OCI-LY7 (cell line): Measurements from ENCODE around the gene AGBL4. TPM values are rescaled to one million over a fixed set of nuclear protein-coding genes. Genes with fewer than 3 reads are reported as not detected.

ENCODE experiments used
- BruUV-seq: library from RNA; stranded (reverse); fragments of 400-500 nt; replicated peaks from 2 replicates; lab custom pipeline; 2021; lab: Mats Ljungman, UMichigan
- CTCF ChIA-PET: fragments of 300-600 bp; sonication (Branson Sonifier 250); formaldehyde crosslinking; loops from one replicate; lab custom pipeline; 2022; ENCODE audit warnings: antibody characterized with exemption; ENCODE audit not compliant: unreplicated experiment; lab: Charles Lee
- POLR2A ChIA-PET: fragments of 300-600 bp; sonication (Branson Sonifier 250); formaldehyde crosslinking; loops from one replicate; lab custom pipeline; 2022; ENCODE audit warnings: antibody characterized with exemption; lab: Charles Lee
- DNase-seq: peaks from one replicate; pipeline ENCODE4 v3.0.0-alpha.2; 2015; ENCODE audit warnings: low spot score
- H2AFZ ChIP-seq: fragments of 200-600 bp; sonication (generic), shearing (Covaris generic); 2 replicates; pipeline ENCODE4 v1.6.1; 2014; ENCODE audit warnings: mild to moderate bottlenecking, antibody characterized with exemption, low read length, moderate library complexity
- H3K27ac ChIP-seq: fragments of 200-600 bp; sonication (generic); 2 replicates; pipeline ENCODE4 v1.5.1; 2014; ENCODE audit warnings: mixed run types, low read depth, mild to moderate bottlenecking, moderate library complexity, low read length, inconsistent platforms; ENCODE audit not compliant: poor library complexity, severe bottlenecking
- H3K36me3 ChIP-seq: fragments of 200-600 bp; sonication (generic); 2 replicates; pipeline ENCODE4 v1.6.1; 2014; ENCODE audit warnings: mild to moderate bottlenecking, antibody characterized with exemption, low read length, moderate library complexity, mixed read lengths; ENCODE audit not compliant: insufficient read depth
- H3K4me1 ChIP-seq: fragments of 200-600 bp; sonication (generic); 2 replicates; pipeline ENCODE4 v1.5.1; 2014; ENCODE audit warnings: mild to moderate bottlenecking, low read length; ENCODE audit not compliant: insufficient read depth, poor library complexity, severe bottlenecking
- H3K4me2 ChIP-seq: fragments of 200-600 bp; sonication (generic); 2 replicates; pipeline ENCODE4 v1.6.1; 2014; ENCODE audit warnings: mild to moderate bottlenecking, low read length
- H3K4me3 ChIP-seq: fragments of 200-600 bp; sonication (generic); 2 replicates; pipeline ENCODE4 v1.5.1; 2014; ENCODE audit warnings: mild to moderate bottlenecking, low read depth, low read length; ENCODE audit not compliant: poor library complexity, severe bottlenecking
- H3K79me2 ChIP-seq: fragments of 200-600 bp; sonication (generic); 2 replicates; pipeline ENCODE4 v1.6.1; 2016; ENCODE audit warnings: low read depth, mild to moderate bottlenecking, low read length, moderate library complexity, mixed read lengths; ENCODE audit not compliant: insufficient read depth
- H3K9me2 ChIP-seq: fragments of 200-600 bp; sonication (generic); 2 replicates; pipeline ENCODE4 v1.6.1; 2016; ENCODE audit warnings: mild to moderate bottlenecking, low read length, mixed read lengths; ENCODE audit not compliant: insufficient read depth
- H3K9me3 ChIP-seq: fragments of 200-600 bp; sonication (generic); 2 replicates; pipeline ENCODE4 v1.6.1; 2014; ENCODE audit warnings: mild to moderate bottlenecking, mixed run types, low read length, mixed read lengths
- H4K20me1 ChIP-seq: fragments of 200-600 bp; sonication (generic); 2 replicates; pipeline ENCODE4 v1.6.1; 2014; ENCODE audit warnings: mild to moderate bottlenecking, antibody characterized with exemption, low read length, moderate library complexity, mixed read lengths; ENCODE audit not compliant: insufficient read depth
- EZH2phosphoT487 ChIP-seq: fragments of 200-600 bp; sonication (generic); IDR thresholded peaks from 2 replicates; pipeline ENCODE4 v1.6.1; 2018; ENCODE audit warnings: low read depth, borderline replicate concordance, mild to moderate bottlenecking, mixed run types, antibody characterized with exemption, low read length, moderate library complexity, mixed read lengths
- intact Hi-C: fragments of 100-400 bp; cut with micrococcal nuclease; formaldehyde crosslinking; loops from one replicate; pipeline ENCODE4 v1.10.0; 2022; ENCODE audit not compliant: unreplicated experiment
- total RNA-seq, 2 experiments: library from RNA; depleted of rRNA in 1 of 2; stranded (reverse); fragments of >200 nt in 1 of 2; shearing (Covaris generic) in 1 of 2; gene quantifications; 2 replicates each; pipeline ENCODE4 v1.2.3, GENCODE V29; 2014 to 2022
- TF ChIP-seq, protein P1 (sequence below): fragments of 200-600 bp; sonication (generic); conservative IDR thresholded peaks from 2 replicates; pipeline ENCODE4 v1.5.1; 2014; ENCODE audit warnings: mild to moderate bottlenecking, antibody characterized with exemption, low read length, moderate library complexity, mixed read lengths

Gene AGBL4
- total RNA-seq, 2 experiments from 2014 or later, result not detected

DNA sequence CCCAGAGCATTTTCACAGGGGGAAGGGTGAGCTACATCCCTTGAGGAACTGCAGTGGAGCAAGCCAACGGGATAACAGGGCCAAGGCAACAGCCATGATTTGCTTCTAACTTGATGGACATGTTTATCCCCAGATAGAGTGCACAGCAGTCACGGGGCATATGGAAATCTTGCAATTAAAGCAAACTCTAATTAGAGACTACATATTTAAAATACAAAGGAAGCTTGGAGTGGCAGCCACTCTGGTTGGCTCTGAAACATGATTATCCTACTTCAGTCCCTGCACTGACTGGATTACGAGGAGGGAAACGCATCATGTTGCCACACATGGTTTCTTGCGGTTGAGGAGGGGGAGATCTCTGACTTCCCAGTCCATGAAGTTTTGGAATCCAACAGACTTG lies 1307.8 kb downstream of the AGBL4 start:
- no peak for DNase-seq
- TF ChIP-seq, protein P1, sequence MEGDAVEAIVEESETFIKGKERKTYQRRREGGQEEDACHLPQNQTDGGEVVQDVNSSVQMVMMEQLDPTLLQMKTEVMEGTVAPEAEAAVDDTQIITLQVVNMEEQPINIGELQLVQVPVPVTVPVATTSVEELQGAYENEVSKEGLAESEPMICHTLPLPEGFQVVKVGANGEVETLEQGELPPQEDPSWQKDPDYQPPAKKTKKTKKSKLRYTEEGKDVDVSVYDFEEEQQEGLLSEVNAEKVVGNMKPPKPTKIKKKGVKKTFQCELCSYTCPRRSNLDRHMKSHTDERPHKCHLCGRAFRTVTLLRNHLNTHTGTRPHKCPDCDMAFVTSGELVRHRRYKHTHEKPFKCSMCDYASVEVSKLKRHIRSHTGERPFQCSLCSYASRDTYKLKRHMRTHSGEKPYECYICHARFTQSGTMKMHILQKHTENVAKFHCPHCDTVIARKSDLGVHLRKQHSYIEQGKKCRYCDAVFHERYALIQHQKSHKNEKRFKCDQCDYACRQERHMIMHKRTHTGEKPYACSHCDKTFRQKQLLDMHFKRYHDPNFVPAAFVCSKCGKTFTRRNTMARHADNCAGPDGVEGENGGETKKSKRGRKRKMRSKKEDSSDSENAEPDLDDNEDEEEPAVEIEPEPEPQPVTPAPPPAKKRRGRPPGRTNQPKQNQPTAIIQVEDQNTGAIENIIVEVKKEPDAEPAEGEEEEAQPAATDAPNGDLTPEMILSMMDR, result no peak
- no peak for TF ChIP-seq EZH2phosphoT487
- no peak overlapping the region for H2AFZ ChIP-seq
- BruUV-seq, result no TSS peak
- ChIA-PET POLR2A (no interaction called here), CTCF (no interaction called here)
- H3K9me3 ChIP-seq, result no peaks in the 10 kb centered on the region
- intact Hi-C loops, result no loop called here
- no peaks in the 10 kb centered on the region for H3K4me1 ChIP-seq
- H3K9me2 ChIP-seq, result no peaks in the 10 kb centered on the region
- no peaks in the 10 kb centered on the region for H3K79me2 ChIP-seq
- H3K36me3 ChIP-seq, result no peaks in the 10 kb centered on the region
- no peak overlapping the region for H3K4me3 ChIP-seq
- H4K20me1 ChIP-seq, result no peaks in the 10 kb centered on the region
- no peak overlapping the region for H3K27ac ChIP-seq
- no peak overlapping the region for H3K4me2 ChIP-seq

DNA sequence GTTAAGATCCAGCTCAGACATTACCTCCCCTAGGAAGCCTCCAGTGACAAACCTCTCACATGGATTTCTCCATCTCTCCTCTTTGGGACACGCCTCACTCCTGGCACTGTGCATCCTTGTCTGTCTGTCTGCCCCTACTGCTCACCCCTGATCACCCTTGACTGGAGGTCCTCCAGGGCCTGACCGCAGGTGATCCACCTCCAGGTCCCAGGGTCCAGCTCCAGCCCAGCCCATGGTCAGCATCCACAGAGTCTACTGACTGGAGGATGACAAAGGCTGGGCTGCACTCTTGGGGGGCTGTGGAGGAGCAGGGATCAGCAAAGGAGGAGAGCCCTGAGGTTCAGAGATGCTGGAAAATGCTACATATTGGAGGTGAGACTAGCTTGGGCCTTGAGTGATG lies 1312.8 kb downstream of the AGBL4 start:
- no peaks in the 10 kb centered on the region for H3K9me2 ChIP-seq

DNA sequence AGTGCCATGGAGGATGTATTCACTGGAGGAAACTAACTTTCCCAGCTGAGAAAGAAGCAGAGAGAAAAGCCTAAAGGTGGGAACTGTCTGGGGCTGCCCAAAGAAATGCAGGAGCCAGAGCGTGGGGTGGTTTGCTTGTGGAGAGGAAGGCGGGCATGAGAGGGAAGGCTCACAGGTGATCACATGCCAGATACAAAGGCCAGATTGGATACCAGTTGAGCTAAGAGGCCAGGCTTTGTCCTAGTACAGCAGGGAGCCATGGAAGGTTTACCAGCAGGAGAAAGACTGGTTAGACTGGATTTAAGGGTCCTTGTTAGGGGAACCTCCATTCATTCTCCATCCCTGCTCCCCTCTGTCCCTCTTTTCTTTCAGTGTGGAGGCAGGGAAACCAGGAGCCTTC lies 1313.4 kb downstream of the AGBL4 start:
- Histone ChIP-seq H2AFZ (no peak overlapping the region), H3K36me3 (no peaks in the 10 kb centered on the region), H3K4me1 (no peaks in the 10 kb centered on the region), H3K9me2 (no peaks in the 10 kb centered on the region), H3K4me2 (no peak overlapping the region), H3K27ac (no peak overlapping the region), H4K20me1 (no peaks in the 10 kb centered on the region), H3K79me2 (no peaks in the 10 kb centered on the region), H3K9me3 (no peaks in the 10 kb centered on the region), H3K4me3 (no peak overlapping the region)
- no peak for DNase-seq
- BruUV-seq, result no TSS peak
- TF ChIP-seq, protein P1, result no peak
- no peak for TF ChIP-seq EZH2phosphoT487
- CTCF ChIA-PET, result no interaction called here
- POLR2A ChIA-PET, result no interaction called here
- intact Hi-C loops, result no loop called here

More for the DNA sequence above, 1312.8 kb downstream of the AGBL4 start:
- Histone ChIP-seq H3K4me2 (no peak overlapping the region), H3K36me3 (no peaks in the 10 kb centered on the region), H2AFZ (no peak overlapping the region), H3K9me3 (no peaks in the 10 kb centered on the region), H3K4me1 (no peaks in the 10 kb centered on the region), H3K27ac (no peak overlapping the region), H4K20me1 (no peaks in the 10 kb centered on the region), H3K79me2 (no peaks in the 10 kb centered on the region), H3K4me3 (no peak overlapping the region)
- ChIA-PET CTCF (no interaction called here), POLR2A (no interaction called here)
- TF ChIP-seq, protein P1, result no peak
- TF ChIP-seq EZH2phosphoT487, result no peak
- DNase-seq, result no peak
- intact Hi-C loops, result no loop called here
- no TSS peak for BruUV-seq
